HG03159 (cell line): ENCODE results near the gene KRTAP10-6.
"Not testable (repeated sequence)": the region's sequence is repeated elsewhere in the genome, so short reads cannot be mapped to it uniquely, and the experiment has no call there.

ENCODE experiments used
- ATAC-seq: cut with Tn5 transposase; IDR thresholded peaks from one replicate; pipeline ENCODE4 v1.9.1; 2021; ENCODE audit warnings: mild to moderate bottlenecking, moderate library complexity; ENCODE audit not compliant: unreplicated experiment

The KRTAP10-6 gene, protein sequence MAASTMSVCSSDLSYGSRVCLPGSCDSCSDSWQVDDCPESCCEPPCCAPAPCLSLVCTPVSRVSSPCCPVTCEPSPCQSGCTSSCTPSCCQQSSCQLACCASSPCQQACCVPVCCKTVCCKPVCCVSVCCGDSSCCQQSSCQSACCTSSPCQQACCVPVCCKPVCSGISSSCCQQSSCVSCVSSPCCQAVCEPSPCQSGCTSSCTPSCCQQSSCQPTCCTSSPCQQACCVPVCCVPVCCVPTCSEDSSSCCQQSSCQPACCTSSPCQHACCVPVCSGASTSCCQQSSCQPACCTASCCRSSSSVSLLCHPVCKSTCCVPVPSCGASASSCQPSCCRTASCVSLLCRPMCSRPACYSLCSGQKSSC

DNA sequence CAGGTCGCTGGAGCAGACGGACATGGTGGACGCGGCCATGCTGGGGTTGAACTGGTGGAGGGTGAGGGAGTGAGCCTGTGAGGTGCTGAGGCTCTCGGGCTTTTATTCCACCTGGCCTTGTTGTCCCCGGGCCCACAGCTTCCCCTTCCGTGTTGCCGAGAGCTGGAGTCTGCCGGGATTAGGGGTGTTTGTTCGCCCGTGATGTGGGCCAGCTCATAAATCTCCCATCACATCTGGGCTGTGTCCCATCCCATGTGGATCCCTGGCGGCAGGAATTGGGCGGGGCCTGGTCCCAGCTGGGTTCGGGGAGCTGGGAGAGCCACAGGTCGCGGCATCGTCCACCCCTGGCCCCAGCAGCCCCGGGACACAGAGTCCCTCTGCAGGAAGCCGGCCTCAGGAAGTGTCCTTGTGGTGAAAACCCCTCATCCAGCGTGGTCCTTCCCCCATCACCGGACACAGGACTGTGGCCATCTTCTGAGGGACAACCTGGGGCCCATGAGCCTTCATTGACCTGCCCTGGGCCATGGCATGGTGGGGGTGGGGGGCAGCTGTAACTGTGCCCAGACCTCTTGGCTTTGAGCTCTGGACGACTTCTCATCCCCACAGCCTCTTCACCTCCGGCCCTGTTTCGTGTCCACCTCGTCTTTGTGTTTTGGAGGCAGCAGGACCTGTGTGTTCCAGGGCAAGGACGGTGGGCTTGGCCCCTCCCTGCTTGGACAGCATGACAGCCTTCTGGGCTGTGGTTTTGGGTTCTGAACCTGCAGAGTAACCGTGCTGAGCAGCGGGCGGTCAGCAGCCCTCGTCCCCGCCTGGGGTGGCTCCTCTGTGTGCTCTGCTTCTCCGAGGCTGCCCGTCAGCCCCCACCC lies at the start of gene KRTAP10-6:
Gene KRTAP10-6 (minus strand): TSS at position 60 of the 866 bp plus-strand sequence. CDS start 21 bp downstream, at position 39.
- ATAC-seq, result no peak

DNA sequence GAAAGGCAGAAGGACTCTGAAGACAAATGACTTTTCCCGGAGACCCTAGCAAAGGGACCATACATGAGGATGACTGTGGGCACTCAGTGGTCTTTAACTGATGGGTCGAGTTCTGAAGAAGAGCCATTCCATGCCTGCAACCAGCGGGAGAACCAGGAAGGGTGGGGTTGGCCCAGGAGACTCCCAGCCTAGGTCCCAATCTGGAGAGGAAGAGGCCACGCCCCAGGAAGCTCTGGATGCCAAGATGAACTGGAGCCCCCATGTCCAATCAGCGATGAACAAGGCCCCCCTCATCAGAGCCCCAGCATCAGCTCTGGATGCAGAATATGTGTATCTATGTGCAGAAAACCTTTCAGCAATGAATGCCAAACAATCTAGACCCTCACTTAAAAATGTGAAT lies 48.5 kb upstream of the KRTAP10-6 start:
- ATAC-seq, result no peak

DNA sequence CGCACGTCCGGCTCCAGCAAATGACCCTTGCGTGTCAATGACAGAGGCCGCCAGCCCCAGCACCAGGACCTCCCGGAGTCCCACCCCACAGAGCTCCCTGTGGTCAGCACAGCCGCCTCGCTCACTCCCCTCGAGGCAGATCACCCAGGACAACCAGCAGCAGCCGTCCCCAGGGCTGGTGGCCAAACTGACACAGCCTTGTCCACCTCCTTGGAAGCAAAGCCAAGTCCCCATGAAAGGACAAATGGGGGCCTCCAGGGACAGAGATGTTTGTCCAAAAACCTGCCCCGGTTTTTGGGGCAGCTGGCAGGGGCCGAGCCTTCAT lies 47.0 kb upstream of the KRTAP10-6 start:
- no peak for ATAC-seq

DNA sequence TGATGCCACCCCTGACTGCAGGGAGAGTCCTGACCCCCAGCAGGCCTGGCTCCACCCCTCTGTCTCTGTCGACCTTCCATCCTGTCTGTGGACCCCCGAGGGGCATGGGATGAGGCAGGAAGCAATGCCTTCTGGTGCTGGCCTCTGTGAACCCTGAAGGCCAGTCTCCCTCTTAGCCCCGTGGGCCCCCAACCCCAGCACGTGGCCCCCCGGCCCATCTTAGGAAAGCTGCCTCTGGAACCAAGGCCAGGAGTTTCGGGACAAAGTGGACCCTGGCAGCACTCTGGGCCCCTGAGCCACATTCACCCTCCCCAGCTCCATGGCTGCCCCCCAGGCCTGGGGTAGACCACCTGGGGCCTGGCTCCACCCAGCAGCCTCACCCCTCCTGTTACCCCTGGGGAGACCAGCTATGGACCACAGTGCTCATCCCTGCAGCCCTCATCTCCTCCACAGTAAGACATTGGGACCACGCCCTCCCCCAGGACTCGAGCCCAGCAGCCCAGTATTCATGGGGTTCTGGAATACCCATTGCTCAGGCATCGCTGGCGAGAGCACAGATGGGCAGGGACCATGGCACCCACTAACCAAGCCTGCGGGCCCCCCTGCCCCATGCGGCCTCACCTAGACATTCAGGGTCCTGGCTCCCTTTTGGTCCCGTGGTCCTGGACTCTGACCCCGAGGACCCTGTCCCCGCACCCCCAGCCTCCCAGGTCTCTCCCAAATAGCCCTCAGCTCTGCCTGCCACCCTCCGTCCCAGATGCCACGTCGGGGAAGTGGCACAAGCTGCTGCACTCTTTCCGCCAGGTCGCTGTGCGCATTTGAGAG lies 46.4 kb upstream of the KRTAP10-6 start:
- not testable (repeated sequence) for ATAC-seq

DNA sequence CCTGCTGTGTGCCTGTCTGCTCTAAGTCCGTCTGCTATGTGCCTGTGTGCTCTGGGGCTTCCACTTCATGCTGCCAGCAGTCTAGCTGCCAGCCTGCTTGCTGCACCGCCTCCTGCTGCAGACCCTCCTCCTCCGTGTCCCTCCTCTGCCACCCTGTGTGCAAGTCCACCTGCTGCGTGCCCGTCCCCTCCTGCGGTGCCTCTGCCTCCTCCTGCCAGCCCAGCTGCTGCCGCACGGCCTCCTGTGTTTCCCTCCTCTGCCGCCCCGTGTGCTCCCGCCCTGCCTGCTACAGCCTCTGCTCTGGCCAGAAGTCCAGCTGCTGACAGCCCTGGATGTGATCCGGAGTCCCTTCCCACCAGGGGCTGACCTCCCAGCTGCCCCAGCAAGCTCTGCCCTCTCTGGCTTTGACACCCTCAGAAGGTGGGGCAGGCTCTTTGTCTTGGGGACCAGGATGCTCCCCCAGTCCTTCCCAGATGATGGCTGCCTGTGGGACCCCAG lies 45.6 kb upstream of the KRTAP10-6 start:
- ATAC-seq, result not testable (repeated sequence)

DNA sequence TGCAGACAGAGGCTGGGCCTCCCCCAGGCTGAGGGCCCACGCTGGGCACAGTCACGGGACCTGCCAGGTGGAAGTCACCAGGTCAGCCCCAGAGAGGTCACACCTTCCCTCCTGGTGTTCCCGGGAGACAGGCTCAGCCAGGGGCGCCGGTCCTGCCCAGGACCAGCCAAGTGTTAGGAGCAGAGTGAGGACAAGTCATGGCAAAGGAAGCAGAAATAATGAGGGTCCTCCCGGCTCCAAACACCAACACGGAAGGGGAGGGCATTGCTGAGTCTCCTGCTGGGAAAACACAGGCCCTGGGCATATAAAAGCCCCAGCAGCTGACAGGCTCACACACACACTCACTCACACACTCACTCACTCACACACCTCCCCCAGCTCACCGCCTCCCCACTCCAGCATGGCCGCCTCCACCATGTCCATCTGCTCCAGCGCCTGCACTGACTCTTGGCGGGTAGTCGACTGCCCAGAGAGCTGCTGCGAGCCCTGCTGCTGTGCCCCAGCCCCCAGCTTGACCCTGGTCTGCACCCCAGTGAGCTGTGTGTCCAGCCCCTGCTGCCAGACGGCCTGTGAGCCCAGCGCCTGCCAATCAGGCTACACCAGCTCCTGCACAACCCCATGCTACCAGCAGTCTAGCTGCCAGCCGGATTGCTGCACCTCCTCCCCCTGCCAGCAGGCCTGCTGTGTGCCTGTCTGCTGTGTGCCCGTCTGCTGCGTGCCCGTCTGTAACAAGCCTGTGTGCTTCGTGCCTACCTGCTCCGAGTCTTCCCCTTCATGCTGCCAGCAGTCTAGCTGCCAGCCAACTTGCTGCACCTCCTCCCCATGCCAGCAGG lies 44.9 kb upstream of the KRTAP10-6 start, which contains the start of gene KRTAP10-10:
Gene KRTAP10-10 (plus strand): TSS at position 339 of the 833 bp plus-strand sequence. CDS start 62 bp downstream, at position 401.
- no peak for ATAC-seq

DNA sequence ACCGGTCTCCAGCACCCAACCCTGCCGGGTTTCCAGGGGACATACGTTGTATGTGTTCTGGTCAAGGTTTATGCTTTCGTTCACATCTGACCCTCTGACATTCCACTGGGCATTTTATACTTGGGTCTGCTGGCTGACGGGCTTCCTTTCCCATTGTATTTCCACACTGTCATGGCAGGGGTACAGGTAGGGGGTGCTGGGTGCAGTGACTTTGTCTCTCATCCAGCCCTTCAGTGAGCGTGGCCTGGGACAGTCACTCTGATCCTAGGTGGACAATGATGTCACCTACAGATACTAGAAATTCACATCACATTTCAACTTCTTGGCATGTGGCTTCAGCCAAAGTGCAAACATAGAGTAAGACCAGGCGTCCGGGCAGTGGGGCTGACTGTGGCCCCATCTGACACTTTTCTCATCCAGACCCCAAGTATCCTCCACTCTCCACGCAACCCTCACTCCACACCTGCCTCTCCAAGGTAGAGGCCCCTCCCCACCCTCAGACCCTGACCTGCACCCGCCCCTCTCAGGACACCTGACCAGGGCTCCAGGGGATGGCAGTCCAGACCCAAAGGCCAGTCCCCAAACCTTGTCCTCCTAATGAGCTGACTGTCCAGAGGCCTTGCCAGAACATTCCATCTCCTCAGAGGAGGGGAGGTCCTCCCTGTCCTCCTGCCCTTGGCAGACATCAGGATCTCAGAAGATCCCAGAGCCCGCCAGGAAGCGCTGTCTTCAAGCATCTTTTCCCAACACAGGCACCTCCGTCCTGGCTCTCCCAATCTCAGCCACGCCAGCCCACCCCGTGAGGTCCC lies 44.1 kb upstream of the KRTAP10-6 start:
- ATAC-seq, result no peak

DNA sequence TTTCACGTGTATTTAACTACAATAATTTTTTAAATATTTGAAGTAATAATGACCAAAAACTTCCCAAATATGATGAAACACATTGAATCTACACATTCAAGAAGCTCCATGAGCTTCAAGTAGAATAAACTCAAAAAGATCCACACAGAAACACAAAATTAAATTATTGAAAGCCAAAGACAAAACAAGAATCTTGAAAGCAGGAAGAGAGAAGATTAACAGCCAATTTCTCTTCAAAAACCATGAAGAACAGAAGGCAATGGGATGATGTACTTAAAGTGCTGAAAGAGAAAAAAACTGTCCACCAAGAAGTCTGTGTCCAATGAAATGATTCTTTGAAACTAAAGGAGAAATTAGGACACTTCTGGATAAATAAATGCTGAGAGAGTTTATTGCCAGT lies 39.8 kb upstream of the KRTAP10-6 start:
- ATAC-seq, result no peak

DNA sequence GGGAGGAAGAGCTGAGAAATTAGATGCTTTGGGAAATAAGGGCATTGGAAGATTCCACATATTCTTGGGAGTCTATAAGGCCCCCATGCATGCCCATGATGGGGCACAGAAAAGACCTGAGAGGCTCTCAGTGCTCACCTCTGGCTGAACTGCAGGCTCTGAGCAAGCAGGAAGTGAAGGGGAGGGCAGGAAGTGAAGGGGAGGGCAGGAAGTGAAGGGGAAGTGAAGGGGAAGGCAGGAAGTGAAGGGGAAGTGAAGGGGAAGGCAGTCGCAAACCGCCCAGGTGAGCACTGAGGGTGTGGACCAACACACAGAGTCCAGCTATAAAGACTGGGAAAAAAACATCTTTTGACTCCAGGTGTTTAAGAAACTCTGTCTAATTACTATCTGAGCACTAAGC lies 38.1 kb upstream of the KRTAP10-6 start:
- ATAC-seq, result no peak

DNA sequence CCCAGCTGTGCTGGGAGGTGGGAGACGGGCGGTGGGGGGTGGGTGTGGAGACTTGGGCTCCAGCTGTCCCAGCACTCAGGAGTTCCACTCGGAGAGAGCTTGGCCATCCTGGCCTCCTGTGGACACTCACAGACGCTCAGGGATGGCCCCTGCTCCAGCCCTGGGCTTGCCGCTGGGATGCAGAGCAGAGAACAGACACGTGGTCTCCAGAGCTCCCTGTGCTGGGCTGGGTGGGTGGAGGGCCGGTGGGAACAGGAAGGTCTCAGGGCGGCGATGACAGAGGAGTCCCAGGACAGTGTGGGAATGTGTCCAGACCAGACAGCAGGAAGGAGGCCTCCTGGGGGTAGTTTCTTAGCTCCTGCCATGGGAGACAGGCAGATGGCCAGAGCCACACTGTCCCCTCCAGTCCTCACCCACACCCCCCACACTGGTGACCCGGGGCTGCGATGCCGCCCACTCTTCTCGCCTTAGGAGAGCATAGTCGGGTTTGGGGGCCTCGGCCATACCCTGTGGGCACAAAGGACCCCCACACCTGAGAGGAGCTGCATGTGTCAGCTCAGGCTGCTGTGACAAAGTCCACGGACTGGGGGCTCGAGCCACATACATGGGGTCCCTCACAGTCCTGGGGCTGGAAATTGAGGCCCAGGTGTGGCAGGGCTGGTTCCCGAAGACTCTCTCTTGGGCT lies 36.5 kb upstream of the KRTAP10-6 start:
- no peak for ATAC-seq

DNA sequence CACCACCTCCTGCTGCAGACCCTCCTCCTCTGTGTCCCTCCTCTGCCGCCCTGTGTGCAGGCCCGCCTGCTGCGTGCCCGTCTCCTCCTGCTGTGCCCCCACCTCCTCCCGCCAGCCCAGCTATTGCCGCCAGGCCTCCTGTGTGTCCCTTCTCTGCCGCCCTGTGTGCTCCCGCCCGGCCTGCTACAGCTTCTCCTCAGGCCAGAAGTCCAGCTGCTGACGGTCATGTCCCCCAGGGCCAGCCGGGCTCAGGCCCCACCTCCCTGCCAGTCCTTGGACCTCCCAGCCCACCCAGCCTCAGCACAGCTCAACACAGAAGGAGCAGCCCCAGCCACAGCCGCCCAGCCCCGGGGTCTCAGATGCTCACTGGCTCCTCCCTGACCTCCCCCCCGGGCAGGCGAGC lies 35.5 kb upstream of the KRTAP10-6 start:
- not testable (repeated sequence) for ATAC-seq

DNA sequence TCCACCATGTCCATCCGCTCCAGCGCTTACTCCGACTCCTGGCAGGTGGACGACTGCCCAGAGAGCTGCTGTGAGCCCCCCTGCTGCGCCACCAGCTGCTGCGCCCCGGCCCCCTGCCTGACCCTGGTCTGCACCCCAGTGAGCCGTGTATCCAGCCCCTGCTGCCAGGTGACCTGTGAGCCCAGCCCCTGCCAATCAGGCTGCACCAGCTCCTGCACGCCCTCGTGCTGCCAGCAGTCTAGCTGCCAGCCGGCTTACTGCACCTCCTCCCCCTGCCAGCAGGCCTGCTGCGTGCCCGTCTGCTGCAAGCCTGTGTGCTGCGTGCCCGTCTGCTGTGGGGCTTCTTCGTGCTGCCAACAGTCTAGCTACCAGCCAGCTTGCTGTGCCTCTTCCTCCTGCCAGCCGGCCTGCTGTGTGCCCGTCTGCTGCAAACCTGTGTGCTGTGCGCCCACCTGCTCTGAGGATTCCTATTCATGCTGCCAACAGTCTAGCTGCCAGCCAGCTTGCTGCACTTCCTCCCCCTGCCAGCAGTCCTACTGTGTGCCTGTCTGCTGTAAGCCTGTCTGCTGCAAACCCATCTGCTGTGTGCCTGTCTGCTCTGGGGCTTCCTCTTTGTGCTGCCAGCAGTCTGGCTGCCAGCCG lies 35.0 kb upstream of the KRTAP10-6 start:
- not testable (repeated sequence) for ATAC-seq

DNA sequence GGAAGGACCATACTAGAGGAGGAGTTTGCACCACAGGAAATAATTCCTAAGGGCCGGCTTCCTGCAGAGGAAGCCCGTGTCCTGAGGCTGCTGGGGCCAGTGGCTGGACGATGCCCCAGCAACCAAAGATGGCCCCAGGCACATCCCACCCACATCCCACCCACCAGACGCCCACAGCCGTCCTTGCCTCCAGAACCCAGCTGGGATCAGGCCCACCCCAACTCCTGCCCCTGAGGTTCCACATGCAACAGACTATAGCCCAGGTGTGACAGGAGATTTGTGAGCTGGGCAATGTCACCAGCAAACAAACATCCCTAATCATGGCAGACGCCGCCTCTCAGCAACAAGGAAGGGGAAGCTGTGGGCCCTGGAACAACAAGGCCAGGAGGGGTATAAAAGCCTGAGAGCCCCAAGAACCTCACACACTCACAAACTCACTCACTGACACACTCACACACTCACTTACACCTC lies 34.4 kb upstream of the KRTAP10-6 start, which contains the start of gene KRTAP10-9:
Gene KRTAP10-9 (plus strand): TSS at position 421 of the 471 bp plus-strand sequence. CDS start 79 bp downstream, outside the sequence.
- ATAC-seq, result no peak

DNA sequence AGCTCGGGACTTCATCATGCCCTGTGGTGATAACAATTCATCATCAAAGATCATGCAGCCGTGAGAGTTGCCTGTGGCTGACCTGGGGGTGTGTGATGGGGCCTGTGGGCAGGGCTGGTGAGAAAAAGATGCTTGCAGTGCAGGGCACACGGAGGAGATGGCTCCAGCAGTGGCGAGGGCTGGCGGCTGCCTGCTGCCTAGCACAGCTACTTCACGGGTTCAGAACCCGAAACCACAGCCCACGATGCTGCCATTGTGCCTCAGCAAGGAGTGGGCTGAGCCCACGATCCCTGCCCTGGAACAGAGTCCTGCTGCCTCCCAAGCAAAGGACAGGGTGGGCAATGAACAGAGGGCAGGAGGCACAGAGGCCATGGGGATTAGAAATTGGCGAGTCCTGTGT lies 34.0 kb upstream of the KRTAP10-6 start:
- no peak for ATAC-seq

DNA sequence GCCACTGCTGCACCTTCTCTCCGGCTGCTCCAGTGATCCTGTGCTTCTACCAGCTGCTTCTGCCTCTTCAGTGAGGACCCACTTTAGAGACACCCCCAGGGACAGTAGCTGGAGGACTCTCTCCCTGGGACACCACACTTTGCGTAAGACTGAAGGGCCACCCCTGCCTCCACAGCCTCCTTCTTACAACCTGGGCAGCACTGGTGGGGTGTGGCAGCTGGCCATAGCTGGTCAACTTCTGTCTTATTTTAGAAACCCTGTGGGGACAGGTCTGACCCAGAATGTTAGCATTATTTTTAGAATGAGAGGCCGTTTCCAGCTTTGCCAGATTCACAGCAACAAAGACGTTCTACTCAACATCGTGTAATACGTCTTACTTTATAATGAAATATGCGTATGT lies 33.5 kb upstream of the KRTAP10-6 start:
- no peak for ATAC-seq

DNA sequence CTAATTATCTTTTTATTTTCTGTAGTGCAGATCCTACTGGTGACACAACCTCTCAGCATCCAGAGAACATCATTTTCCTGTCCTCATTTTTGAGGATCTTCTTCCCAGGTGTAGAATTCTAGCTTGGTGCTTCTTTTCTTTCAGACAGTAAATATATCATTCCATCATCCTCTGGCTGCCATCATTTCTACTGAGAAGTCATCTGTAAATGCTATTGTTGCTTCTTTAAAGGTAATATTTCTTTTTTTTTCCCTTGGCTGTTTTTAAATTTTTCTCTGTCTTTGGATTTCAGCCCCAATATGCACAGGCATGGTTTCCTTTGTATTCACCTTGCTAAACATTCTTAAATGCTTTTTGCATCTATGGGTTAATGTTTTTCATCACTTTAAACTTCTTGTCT lies 31.3 kb upstream of the KRTAP10-6 start:
- no peak for ATAC-seq

DNA sequence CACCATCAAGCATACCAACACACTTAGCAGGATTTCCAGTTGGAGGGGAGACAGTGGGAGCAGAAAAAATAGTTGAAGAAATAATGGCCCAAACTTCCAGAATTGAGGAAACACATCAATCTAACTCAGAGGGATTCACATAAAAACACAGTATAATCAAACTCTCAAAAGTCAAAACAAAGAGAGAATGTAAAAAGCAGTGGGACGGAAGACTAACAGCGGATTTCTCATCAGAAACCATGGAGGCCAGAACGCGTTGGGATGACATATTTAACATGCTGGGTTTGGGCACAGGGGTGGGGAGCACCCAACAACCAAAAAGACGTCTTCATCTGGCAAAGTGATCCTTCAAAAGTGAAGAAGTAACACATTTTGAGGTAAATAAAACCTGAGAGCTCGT lies 27.6 kb upstream of the KRTAP10-6 start:
- ATAC-seq, result no peak

DNA sequence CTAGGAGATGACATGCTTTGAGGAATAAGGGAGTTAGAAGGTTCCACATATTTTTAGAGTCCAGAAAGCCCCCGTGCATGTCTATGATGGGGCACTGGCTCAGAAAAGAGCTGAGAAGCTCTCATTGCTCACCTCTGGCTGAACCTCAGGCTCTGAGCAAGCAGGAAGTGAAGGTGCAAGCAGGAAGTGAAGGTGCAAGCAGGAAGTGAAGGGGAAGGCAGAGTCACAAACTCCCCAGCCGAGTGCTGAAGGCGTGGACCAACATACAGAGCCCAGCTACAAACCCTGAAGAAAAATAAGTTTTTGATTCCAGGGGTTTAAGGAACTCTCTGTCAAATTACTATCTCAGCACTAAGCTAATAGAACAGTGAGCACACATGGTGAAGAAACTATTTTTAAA lies 26.6 kb upstream of the KRTAP10-6 start:
- no peak for ATAC-seq
